Stomach smooth muscle (tissue), 2 donors: ENCODE data around the gene DRAM2.
A peak's percentile ranks its signal among the peaks of the same experiment; 100 is the strongest.

Source experiments
- H3K27ac ChIP-seq: one replicate; pipeline ENCODE4 v1.7.0; 2013; ENCODE audit warnings: mild to moderate bottlenecking, low read length, inconsistent platforms
- H3K27me3 ChIP-seq, 2 donors: one replicate each; pipeline ENCODE4 v1.7.0; 2013; ENCODE audit warnings: low read length in 2 of 2; ENCODE audit not compliant: insufficient read depth in 2 of 2, control insufficient read depth in 1 of 2
- H3K36me3 ChIP-seq, 2 donors: one replicate each; pipeline ENCODE4 v1.7.0; 2013; ENCODE audit warnings: low read length in 2 of 2; ENCODE audit not compliant: control insufficient read depth in 2 of 2, insufficient read depth in 2 of 2
- H3K4me1 ChIP-seq: one replicate; pipeline ENCODE4 v1.7.0; 2013; ENCODE audit warnings: low read length; ENCODE audit not compliant: control insufficient read depth, insufficient read depth
- H3K4me3 ChIP-seq, 2 donors: one replicate each; pipeline ENCODE4 v1.7.0; 2013; ENCODE audit warnings: low read length in 2 of 2
- H3K9ac ChIP-seq, 2 donors: one replicate each; pipeline ENCODE4 v1.7.0; 2013; ENCODE audit warnings: low read length in 2 of 2, mild to moderate bottlenecking in 1 of 2
- H3K9me3 ChIP-seq, 2 donors: one replicate each; pipeline ENCODE4 v1.7.0; 2013; ENCODE audit warnings: low read length in 2 of 2; ENCODE audit not compliant: control insufficient read depth in 2 of 2
- donor health status: healthy.
- donor health status: Pancreatic carcinoma.

The DRAM2 gene

GRCh38 chr1:111142356-111142975 is 2.6 kb upstream of the DRAM2 start:
- Histone ChIP-seq H3K4me3 (no peak overlapping the region), H3K27me3 (no peaks in the 10 kb centered on the region), H3K9me3 (no peaks in the 10 kb centered on the region), H3K27ac (no peak overlapping the region), H3K4me1 (peaks cover 6% of the 10 kb centered on the region), H3K36me3 (no peaks in the 10 kb centered on the region), H3K9ac (no peak overlapping the region)

GRCh38 chr1:111141245-111142220 is 1.6 kb upstream of the DRAM2 start:
- no peak overlapping the region for H3K27ac ChIP-seq
- H3K9me3 ChIP-seq, result no peaks in the 10 kb centered on the region
- H3K36me3 ChIP-seq, result no peaks in the 10 kb centered on the region
- peaks cover 6% of the 10 kb centered on the region for H3K4me1 ChIP-seq
- no peak overlapping the region for H3K9ac ChIP-seq
- no peaks in the 10 kb centered on the region for H3K27me3 ChIP-seq
- peak overlapping the region in 1 of 2 donors; percentile 91 for H3K4me3 ChIP-seq

- Histone ChIP-seq H3K9me3 (no peaks in the 10 kb centered on the region), H3K9ac (peak overlapping the region; percentile 90 to 93), H3K4me3 (peak overlapping the region; percentile 90 to 91), H3K36me3 (no peaks in the 10 kb centered on the region), H3K4me1 (peaks cover 6% of the 10 kb centered on the region), H3K27ac (peak overlapping the region; percentile 77), H3K27me3 (no peaks in the 10 kb centered on the region)
These were observed 731 bp upstream of the DRAM2 start for GRCh38 chr1:111140680-111140967.

GRCh38 chr1:111139324-111139955 is 453 bp downstream of the DRAM2 start:
- H3K27ac ChIP-seq, result peak overlapping the region; percentile 77
- no peaks in the 10 kb centered on the region for H3K9me3 ChIP-seq
- H3K4me3 ChIP-seq, result peak overlapping the region; percentile 90 to 91
- H3K27me3 ChIP-seq, result no peaks in the 10 kb centered on the region
- peaks cover 0 to 2% of the 10 kb centered on the region in 2 donors for H3K36me3 ChIP-seq
- H3K4me1 ChIP-seq, result peaks cover 6% of the 10 kb centered on the region
- peak overlapping the region; percentile 90 to 93 for H3K9ac ChIP-seq

DNA sequence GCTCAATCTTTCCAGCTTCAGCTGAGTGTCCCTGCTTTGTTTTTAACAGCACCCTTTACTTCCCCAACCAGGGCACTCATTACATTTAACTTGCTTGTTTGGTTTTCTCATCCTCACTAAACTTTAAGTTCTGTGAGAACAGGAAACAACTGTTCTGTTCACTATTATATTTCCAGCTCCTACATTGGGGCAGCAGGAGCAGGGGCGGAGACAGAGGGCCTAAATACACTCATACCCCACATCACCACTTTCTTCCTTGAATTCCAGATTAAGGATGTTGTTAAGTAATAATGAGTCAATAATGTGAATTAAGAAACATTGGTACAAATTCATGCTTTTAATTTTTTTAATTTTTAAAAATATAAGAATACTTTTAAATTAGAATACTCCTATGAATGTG is 6.0 kb downstream of the DRAM2 start:
- Histone ChIP-seq H3K27ac (no peak overlapping the region), H3K4me1 (no peaks in the 10 kb centered on the region), H3K9ac (no peak overlapping the region), H3K4me3 (no peak overlapping the region), H3K27me3 (no peaks in the 10 kb centered on the region), H3K36me3 (peaks cover 0 to 2% of the 10 kb centered on the region in 2 donors), H3K9me3 (no peaks in the 10 kb centered on the region)

DNA sequence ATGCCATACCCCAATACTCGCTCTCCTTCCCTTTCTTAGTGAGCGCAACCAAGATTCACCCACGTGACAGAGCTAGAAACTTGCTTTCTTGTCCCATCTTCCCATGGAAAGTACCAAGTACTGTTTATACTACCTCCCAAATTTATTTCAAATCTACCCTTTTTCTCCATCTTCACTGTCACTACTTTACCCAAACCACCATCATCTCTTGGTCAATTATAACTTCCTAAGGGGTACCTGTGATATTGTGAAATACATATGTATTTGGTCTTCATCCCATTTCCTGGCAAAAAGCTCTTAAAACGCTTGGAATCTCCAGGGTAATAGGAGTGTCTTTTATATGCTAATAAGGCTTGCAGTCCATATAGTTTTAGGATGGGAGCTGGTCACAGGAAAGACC is 8.2 kb downstream of the DRAM2 start:
- Histone ChIP-seq H3K9me3 (no peaks in the 10 kb centered on the region), H3K4me1 (no peaks in the 10 kb centered on the region), H3K36me3 (peaks cover 4% of the 10 kb centered on the region in 2 donors), H3K4me3 (no peak overlapping the region), H3K27me3 (no peaks in the 10 kb centered on the region), H3K9ac (no peak overlapping the region), H3K27ac (no peak overlapping the region)

GRCh38 chr1:111129376-111129775 is 10.5 kb downstream of the DRAM2 start:
- H3K4me3 ChIP-seq, result no peak overlapping the region
- H3K9ac ChIP-seq, result no peak overlapping the region
- no peaks in the 10 kb centered on the region for H3K9me3 ChIP-seq
- peaks cover 4 to 10% of the 10 kb centered on the region in 2 donors for H3K36me3 ChIP-seq
- no peaks in the 10 kb centered on the region for H3K27me3 ChIP-seq
- no peak overlapping the region for H3K27ac ChIP-seq
- H3K4me1 ChIP-seq, result no peaks in the 10 kb centered on the region

GRCh38 chr1:111127923-111128643 is 11.8 kb downstream of the DRAM2 start:
- Histone ChIP-seq H3K27ac (no peak overlapping the region), H3K4me3 (no peak overlapping the region), H3K4me1 (no peaks in the 10 kb centered on the region), H3K9me3 (no peaks in the 10 kb centered on the region), H3K9ac (no peak overlapping the region), H3K36me3 (peaks cover 6 to 17% of the 10 kb centered on the region in 2 donors), H3K27me3 (no peaks in the 10 kb centered on the region)

DNA sequence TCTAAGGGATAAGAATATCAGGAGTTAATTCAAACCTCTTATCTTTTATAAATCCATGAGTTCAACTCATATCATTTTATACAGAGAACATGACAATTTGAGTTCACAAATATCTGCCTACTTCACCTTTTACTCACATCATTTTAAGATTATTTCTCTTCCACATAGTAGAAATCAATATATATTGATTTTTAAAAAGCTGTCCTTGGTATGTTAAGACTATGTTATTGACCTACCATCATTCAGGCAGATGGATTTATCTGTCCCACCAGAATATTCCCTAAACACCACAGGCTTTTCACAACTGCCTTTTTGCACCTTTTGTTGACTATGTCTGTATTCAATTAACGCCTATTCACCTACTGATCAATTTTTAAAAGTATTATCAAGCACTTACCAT is 13.5 kb downstream of the DRAM2 start:
- Histone ChIP-seq H3K27me3 (no peaks in the 10 kb centered on the region), H3K4me3 (no peak overlapping the region), H3K36me3 (peaks cover 6 to 17% of the 10 kb centered on the region in 2 donors), H3K4me1 (no peaks in the 10 kb centered on the region), H3K9me3 (no peaks in the 10 kb centered on the region), H3K9ac (no peak overlapping the region), H3K27ac (no peak overlapping the region)

DNA sequence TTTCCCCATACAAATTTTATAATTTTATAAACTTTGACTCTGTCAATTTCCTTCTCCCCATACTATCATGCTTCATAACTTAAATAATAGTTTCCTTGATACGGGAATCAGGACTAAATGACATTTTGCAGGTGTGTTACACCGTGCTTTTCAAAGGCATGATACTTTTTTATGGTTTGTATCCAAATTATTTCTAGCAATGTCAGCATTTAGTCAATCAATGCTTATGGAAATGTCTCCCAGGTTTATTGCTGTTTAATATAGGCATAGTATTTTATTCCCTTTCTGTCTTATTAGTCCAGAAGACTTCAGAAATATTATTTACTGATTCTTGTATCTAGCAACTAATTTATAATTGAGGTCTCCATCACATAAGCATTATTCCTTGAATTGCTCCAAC is 23.4 kb downstream of the DRAM2 start:
- no peaks in the 10 kb centered on the region for H3K4me1 ChIP-seq
- H3K36me3 ChIP-seq, result peaks cover 12 to 34% of the 10 kb centered on the region in 2 donors

More for the DNA sequence above, 23.4 kb downstream of the DRAM2 start:
- Histone ChIP-seq H3K9ac (no peak overlapping the region), H3K27me3 (no peaks in the 10 kb centered on the region), H3K27ac (no peak overlapping the region), H3K9me3 (no peaks in the 10 kb centered on the region), H3K4me3 (no peak overlapping the region)
